ENCODE results near the gene TMEM154.

Gene TMEM154

GRCh38 chr4:152590179-152591031 lies 89.4 kb downstream of the TMEM154 start:
- peak; percentile 50 for DNase-seq (ENCODE audit: low read depth)
- TF ChIP-seq CTCF (IDR thresholded peaks at IDR 0.05; ENCODE audit: insufficient read depth, low read depth, low read length, missing control alignments), result no peak

GRCh38 chr4:152588869-152589268 lies 90.9 kb downstream of the TMEM154 start:
- DNase-seq (ENCODE audit: low read depth), result peak; percentile 21
- H3K4me3 ChIP-seq (ENCODE audit: low read depth, low read length), result no peak overlapping the region
- no peak for TF ChIP-seq CTCF (IDR thresholded peaks at IDR 0.05; ENCODE audit: insufficient read depth, low read depth, low read length, missing control alignments)

More at GRCh38 chr4:152590179-152591031, 89.4 kb downstream of the TMEM154 start:
- H3K4me3 ChIP-seq (ENCODE audit: low read depth, low read length), result no peak overlapping the region

- no peak overlapping the region for H3K4me3 ChIP-seq (ENCODE audit: low read depth, low read length)
- no peak for DNase-seq (ENCODE audit: low read depth)
- no peak for TF ChIP-seq CTCF (IDR thresholded peaks at IDR 0.05; ENCODE audit: insufficient read depth, low read depth, low read length, missing control alignments)
Observed at GRCh38 chr4:152587127-152587526, 92.7 kb downstream of the TMEM154 start.

- DNase-seq (ENCODE audit: low read depth), result no peak
- H3K4me3 ChIP-seq (ENCODE audit: low read depth, low read length), result no peak overlapping the region
- TF ChIP-seq CTCF (IDR thresholded peaks at IDR 0.05; ENCODE audit: insufficient read depth, low read depth, low read length, missing control alignments), result no peak
Observed at GRCh38 chr4:152586668-152587067, 93.1 kb downstream of the TMEM154 start.

- DNase-seq (ENCODE audit: low read depth), result peak; percentile 82
- H3K4me3 ChIP-seq (ENCODE audit: low read depth, low read length), result peak overlapping the region; percentile 48
- no peak for TF ChIP-seq CTCF (IDR thresholded peaks at IDR 0.05; ENCODE audit: insufficient read depth, low read depth, low read length, missing control alignments)
Observed at GRCh38 chr4:152585023-152585441, 94.8 kb downstream of the TMEM154 start.

GRCh38 chr4:152581536-152582160 lies 98.1 kb downstream of the TMEM154 start:
- no peak overlapping the region for H3K4me3 ChIP-seq (ENCODE audit: low read depth, low read length)
- no peak for DNase-seq (ENCODE audit: low read depth)
- TF ChIP-seq CTCF (IDR thresholded peaks at IDR 0.05; ENCODE audit: insufficient read depth, low read depth, low read length, missing control alignments), result no peak
